ENCODE measurements around the gene NDE1.

NDE1 gene

DNA sequence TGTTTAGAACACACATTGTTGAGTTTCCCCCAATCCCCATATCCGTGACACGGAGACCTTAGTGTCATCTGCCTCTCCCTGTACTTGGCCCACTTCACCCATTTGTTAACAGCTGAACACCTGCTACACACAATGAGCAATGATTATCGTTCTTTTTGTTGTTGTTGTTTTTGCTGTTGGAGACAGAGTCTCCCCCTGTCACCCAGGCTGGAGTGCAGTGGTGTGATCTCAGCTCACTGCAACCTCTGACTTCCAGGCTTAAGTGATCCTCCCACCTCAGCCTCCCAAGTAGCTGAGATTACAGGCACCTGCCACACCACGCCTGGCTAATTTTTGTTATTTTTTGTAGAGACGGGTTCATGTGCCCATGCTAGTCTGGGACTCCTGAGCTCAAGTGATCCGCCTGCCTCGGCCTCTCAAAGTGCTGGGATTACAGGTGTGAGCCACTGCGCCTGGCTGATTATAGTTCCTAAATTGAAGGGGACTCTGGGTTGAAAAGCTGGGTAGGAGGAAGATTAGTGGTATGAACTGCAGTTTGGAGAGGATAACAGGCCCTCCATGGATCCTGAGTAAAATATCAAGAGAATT is 21.6 kb downstream of the NDE1 start:
- TF ChIP-seq EP300 (IDR thresholded peaks at IDR 0.05; ENCODE audit: borderline replicate concordance) (no peak), RAD21 (IDR thresholded peaks at IDR 0.05; ENCODE audit: low read depth) (no peak), ZBTB7A (IDR thresholded peaks at IDR 0.05; ENCODE audit: low read depth) (no peak), YY1 (IDR thresholded peaks at IDR 0.05; ENCODE audit: low read depth) (no peak), MAX (IDR thresholded peaks at IDR 0.05) (no peak), EGR1 (IDR thresholded peaks at IDR 0.05) (no peak), CEBPB (IDR thresholded peaks at IDR 0.05) (no peak), TAF1 (IDR thresholded peaks at IDR 0.05; ENCODE audit: low read depth) (no peak), TCF12 (IDR thresholded peaks at IDR 0.05; ENCODE audit: low read depth) (no peak), CREB1 (IDR thresholded peaks at IDR 0.05; ENCODE audit: low read depth) (no peak), NFIC (IDR thresholded peaks at IDR 0.05) (no peak), FOXM1 (IDR thresholded peaks at IDR 0.05; ENCODE audit: borderline replicate concordance, low read depth) (no peak), TEAD4 (IDR thresholded peaks at IDR 0.05) (no peak)
- TF ChIP-seq, protein P1, sequence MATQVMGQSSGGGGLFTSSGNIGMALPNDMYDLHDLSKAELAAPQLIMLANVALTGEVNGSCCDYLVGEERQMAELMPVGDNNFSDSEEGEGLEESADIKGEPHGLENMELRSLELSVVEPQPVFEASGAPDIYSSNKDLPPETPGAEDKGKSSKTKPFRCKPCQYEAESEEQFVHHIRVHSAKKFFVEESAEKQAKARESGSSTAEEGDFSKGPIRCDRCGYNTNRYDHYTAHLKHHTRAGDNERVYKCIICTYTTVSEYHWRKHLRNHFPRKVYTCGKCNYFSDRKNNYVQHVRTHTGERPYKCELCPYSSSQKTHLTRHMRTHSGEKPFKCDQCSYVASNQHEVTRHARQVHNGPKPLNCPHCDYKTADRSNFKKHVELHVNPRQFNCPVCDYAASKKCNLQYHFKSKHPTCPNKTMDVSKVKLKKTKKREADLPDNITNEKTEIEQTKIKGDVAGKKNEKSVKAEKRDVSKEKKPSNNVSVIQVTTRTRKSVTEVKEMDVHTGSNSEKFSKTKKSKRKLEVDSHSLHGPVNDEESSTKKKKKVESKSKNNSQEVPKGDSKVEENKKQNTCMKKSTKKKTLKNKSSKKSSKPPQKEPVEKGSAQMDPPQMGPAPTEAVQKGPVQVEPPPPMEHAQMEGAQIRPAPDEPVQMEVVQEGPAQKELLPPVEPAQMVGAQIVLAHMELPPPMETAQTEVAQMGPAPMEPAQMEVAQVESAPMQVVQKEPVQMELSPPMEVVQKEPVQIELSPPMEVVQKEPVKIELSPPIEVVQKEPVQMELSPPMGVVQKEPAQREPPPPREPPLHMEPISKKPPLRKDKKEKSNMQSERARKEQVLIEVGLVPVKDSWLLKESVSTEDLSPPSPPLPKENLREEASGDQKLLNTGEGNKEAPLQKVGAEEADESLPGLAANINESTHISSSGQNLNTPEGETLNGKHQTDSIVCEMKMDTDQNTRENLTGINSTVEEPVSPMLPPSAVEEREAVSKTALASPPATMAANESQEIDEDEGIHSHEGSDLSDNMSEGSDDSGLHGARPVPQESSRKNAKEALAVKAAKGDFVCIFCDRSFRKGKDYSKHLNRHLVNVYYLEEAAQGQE (IDR thresholded peaks at IDR 0.05; ENCODE audit: low read depth) = no peak
- TF ChIP-seq, protein P2, sequence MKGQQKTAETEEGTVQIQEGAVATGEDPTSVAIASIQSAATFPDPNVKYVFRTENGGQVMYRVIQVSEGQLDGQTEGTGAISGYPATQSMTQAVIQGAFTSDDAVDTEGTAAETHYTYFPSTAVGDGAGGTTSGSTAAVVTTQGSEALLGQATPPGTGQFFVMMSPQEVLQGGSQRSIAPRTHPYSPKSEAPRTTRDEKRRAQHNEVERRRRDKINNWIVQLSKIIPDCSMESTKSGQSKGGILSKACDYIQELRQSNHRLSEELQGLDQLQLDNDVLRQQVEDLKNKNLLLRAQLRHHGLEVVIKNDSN (IDR thresholded peaks at IDR 0.05) = no peak

DNA sequence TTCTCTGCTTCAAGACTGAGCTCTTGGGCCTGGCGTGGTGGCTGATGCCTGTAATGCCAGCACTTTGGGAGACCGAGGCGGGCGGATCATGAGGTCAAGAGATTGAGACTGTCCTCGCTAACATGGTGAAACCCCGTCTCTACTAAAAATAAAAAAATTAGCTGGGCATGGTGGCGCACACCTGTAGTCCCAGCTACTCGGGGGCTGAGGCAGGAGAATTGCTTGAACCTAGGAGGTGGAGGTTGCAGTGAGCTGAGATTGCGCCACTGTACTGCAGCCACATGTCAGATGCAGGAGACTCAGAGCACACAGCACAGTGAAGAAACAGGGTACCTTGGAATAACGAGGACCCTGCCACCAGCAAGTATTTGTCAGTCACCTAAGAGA is 22.1 kb downstream of the NDE1 start:
- 0 out of 2 replicates have a peak, but pooled peaks have one; percentile 10 for TF ChIP-seq CEBPB (IDR thresholded peaks at IDR 0.05)

DNA sequence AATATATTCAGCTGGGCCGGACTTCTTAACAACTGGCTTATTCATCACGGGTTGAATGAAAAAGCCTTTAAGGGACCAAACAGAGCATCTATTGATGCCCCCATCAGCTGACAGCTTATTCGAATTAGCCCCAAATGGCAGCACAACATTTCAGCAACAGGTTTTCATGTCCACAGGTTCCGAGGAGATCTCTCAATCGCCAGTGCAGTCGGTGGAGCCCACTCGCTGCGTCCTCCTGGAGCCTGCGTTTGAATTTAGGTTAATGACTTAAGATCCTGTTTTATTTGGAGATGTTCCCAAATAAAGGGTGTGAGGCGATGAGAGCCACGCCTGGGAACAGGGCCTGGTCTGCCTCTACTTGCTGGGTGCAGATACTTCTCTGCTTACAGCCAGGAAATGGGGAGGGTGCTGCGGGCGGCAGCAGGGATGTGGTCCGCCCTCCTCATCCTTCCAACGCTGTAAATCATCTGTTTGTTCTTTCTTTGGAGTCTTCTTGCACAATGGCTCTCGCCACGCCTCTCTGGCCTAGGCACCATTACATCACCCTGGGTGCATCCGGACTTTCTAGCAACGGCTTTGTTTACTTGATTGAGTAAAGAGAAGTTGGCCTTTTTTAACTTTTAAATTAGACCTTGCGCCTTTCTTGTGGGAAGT is 22.6 kb downstream of the NDE1 start:
- peak; percentile 45; the same call in 1 of the 2 replicates for TF ChIP-seq MAX (IDR thresholded peaks at IDR 0.05)
- TF ChIP-seq YY1 (IDR thresholded peaks at IDR 0.05; ENCODE audit: low read depth) = peak; percentile 52; the same call in 1 of the 2 replicates
- peak; percentile 53 for TF ChIP-seq NFIC (IDR thresholded peaks at IDR 0.05)
- 0 out of 2 replicates have a peak, but pooled peaks have one; percentile 34 for TF ChIP-seq FOXM1 (IDR thresholded peaks at IDR 0.05; ENCODE audit: borderline replicate concordance, low read depth)
- peak; percentile 97 for TF ChIP-seq CEBPB (IDR thresholded peaks at IDR 0.05)
- no peak for TF ChIP-seq TEAD4 (IDR thresholded peaks at IDR 0.05)
- peak; percentile 35; the same call in 1 of the 2 replicates for TF ChIP-seq EP300 (IDR thresholded peaks at IDR 0.05; ENCODE audit: borderline replicate concordance)
- TF ChIP-seq, protein P2 (IDR thresholded peaks at IDR 0.05) = no peak

DNA sequence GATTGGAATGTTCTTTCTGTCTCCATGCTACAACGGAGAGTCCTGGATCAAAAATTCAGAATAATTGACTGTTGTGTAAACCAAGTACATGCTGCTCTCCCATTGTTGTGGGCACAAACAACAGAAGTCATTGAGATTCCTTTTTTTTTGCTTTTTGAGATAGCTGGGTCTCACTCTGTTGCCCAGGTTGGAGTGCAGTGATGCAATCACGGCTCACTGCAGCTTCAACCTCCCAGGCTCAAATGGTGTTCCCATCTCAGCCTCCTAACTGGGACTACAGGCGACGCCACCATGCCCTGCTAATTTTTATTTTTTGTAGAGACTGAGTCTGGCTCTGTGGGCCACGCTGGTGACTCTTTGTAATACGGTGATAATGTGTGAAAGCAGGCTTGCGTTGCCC is 24.5 kb downstream of the NDE1 start:
- TF ChIP-seq, protein P2 (IDR thresholded peaks at IDR 0.05) = no peak
- no peak for TF ChIP-seq YY1 (IDR thresholded peaks at IDR 0.05; ENCODE audit: low read depth)
- no peak for TF ChIP-seq EGR1 (IDR thresholded peaks at IDR 0.05)

DNA sequence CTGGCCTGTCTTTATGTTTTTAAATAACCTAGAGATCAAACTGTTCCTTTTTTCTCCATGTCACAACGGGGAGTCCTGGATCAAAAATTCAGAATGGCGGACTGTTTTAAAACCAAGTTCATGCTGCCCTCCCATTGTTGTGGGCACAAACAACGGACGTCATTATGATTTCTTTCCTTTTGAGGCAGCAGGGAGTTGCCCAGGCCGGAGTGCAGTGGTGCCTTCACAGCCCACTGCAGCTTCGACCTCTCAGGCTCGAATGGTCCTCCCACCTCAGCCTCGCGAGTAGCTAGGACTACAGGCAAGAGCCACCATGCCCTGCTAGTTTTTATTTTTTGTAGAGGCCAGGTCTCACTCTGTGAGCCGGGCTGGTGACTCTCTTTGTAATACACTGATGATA is 26.5 kb downstream of the NDE1 start:
- TF ChIP-seq ZBTB7A (IDR thresholded peaks at IDR 0.05; ENCODE audit: low read depth) (no peak), RAD21 (IDR thresholded peaks at IDR 0.05; ENCODE audit: low read depth) (no peak), EGR1 (IDR thresholded peaks at IDR 0.05) (no peak), TAF1 (IDR thresholded peaks at IDR 0.05; ENCODE audit: low read depth) (no peak), CREB1 (IDR thresholded peaks at IDR 0.05; ENCODE audit: low read depth) (no peak), TCF12 (IDR thresholded peaks at IDR 0.05; ENCODE audit: low read depth) (no peak), NFIC (IDR thresholded peaks at IDR 0.05) (no peak), EP300 (IDR thresholded peaks at IDR 0.05; ENCODE audit: borderline replicate concordance) (no peak)
- TF ChIP-seq, protein P1 (IDR thresholded peaks at IDR 0.05; ENCODE audit: low read depth) = no peak

DNA sequence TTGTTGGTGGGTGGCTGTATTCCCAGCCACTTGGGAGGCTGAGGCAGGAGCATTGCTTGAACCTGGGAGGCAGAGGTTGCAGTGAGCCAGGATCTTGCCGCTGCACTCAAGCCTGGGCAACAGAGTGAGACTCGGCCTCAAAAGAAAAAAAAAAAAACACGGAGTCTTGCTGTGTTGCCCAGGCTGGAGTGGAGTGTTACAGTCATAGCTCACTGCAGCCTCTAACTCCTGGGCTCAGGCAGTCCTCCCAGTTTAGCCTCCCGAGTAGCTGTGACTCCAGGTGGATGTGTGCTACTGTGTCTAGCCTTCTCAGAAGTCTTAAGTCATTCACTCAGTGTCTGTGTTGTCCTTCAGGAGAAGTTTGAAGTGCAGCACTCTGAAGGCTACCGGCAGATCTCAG is 27.4 kb downstream of the NDE1 start:
- TF ChIP-seq RAD21 (IDR thresholded peaks at IDR 0.05; ENCODE audit: low read depth) (no peak), CEBPB (IDR thresholded peaks at IDR 0.05) (no peak), EP300 (IDR thresholded peaks at IDR 0.05; ENCODE audit: borderline replicate concordance) (no peak), TAF1 (IDR thresholded peaks at IDR 0.05; ENCODE audit: low read depth) (no peak), YY1 (IDR thresholded peaks at IDR 0.05; ENCODE audit: low read depth) (no peak), ZBTB7A (IDR thresholded peaks at IDR 0.05; ENCODE audit: low read depth) (no peak), TEAD4 (IDR thresholded peaks at IDR 0.05) (no peak), MAX (IDR thresholded peaks at IDR 0.05) (no peak), EGR1 (IDR thresholded peaks at IDR 0.05) (no peak)
- TF ChIP-seq, protein P2 (IDR thresholded peaks at IDR 0.05) = no peak
